Stimulated activated CD8-positive, alpha-beta memory T cell treated with anti-CD3 and anti-CD28 coated beads, Interleukin-12 subunit alpha, Interleukin-12 subunit beta, amount 100 ng/mL, for 24 hours (primary cell): Measurements from ENCODE around the gene PTPN9.
"Not testable (repeated sequence)": the region's sequence is repeated elsewhere in the genome, so short reads cannot be mapped to it uniquely, and the experiment has no call there.

ENCODE experiments used
- DNase-seq: peaks from one replicate; pipeline ENCODE4 v3.0.0-alpha.2; 2020; ENCODE audit errors: extremely low read depth

The PTPN9 gene

DNA sequence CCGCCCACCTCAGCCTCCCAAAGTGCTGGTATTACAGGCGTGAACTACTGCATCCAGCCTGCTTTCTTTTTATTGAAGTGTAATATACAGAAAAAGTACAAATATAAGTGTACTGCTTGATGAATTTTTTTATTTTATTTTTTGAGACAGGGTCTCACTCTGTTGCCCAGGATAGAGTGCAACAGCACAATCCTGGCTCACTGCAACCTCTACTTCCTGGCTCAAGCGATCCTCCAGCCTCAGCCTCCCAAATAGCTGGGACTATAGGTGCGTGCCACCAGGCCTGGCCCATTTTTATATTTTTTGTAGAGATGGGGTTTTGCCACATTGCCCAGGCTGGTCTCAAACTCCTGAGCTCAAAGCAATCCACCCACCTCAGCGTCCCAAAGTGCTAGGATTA, 3.8 kb upstream of the PTPN9 start:
- not testable (repeated sequence) for DNase-seq

DNA sequence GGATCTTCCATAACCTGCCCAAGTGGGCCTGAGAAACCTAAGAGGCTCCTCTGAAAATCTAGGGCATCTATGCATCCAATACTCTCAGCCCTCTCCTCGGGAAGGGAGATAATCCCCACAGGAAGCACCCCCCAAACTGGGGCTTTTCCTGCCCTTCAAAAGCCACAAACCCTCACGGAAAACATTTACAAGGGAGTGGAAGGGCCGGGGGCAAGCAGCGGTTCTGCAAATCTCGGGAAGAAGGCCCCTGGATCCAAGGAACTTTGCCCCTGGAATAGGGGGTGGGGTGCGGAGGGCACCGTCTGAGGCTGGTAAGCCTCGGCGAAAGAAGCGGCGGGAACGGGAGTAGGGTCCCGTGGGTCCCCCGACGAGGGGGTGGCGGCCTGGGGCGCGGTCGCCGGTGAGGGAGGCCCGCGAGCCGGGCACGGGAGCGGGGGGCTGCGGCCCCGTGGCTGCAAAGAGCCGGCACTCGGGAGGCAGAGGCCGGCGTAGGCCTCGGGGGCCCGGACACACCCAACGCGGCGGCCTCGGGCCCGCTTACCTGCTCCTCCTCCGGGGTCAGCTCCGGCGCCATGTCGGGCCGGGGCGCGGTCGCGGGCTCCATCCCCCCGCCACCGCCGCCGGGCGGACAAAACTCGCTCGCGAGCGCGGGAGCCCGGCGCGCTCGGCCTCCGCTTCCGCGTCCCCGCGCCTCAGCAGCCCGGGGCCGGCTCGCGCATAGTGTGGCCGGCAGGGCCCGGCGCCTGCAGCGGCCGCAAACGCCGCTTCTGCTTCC, 755 bp downstream of the PTPN9 start:
- DNase-seq, result no peak

DNA sequence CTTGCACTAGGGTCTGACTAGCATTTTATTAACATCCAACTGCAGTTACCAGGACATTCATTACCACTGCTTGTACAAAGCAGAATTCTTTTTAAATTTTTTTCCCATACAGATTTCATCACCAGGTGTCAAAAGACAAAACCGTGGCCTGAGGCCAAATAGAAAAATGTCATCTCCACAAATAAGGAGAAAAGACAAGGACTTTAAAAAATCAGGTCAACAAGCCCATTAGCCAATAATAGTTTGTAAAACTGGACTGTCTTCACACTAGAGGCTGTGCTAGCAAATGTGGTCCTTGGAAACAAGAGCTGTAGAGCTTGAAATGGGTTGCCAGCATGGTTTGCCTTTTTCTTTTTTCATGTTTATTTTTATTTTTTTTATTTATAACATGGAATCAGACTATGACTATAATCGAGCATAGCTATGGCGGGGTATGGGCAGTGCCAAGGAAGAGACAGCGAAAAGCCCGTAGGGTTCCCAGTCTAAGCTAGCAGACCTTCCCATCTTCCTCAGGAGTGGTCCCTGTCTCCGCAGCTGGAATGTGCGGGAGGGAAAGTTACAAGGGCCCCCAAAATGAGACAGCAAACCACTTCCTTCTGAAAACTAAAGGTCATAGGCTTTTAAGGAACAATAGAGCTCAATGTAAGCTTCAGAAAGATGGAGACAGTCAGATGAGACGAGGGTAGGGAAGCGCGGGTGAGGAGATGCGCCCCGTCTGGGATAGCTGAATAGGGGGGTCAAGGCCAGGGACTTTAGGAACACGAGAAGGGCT, 1.5 kb downstream of the PTPN9 start:
- no peak for DNase-seq

DNA sequence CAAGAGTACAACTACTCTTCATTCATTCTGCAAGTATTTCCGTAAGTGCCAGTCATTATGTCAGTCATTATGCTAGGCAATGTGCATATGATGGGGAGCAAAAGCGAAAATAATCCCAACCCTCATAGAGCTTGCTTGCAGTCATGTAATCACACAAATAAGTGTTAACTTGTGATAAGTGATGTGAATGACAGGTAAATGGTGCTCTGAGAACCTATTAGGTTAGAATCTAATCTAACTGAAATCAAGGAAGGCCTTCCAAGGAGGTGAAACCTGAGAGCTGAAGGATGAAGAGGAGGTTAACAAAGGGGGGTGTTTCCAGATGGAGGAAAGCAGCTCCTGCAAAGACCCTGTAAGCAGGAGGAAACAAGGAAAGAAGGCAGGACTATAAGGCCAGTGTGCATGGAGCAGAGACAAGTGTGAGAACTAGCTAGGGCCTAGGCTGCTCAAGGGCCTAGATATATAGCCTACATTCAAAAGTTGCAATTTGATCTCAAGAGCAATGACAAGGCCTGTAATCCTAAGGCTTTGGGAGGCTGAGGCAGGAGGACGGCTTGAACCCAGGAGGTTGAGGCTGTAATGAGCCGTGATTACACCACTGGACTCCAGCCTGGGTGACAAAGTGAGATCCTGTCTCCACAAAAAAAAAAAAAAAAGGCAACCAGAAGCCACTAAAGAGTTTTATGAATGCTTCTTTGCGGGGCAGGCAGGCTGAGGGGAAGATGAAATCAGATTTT, 5.3 kb downstream of the PTPN9 start:
- no peak for DNase-seq

DNA sequence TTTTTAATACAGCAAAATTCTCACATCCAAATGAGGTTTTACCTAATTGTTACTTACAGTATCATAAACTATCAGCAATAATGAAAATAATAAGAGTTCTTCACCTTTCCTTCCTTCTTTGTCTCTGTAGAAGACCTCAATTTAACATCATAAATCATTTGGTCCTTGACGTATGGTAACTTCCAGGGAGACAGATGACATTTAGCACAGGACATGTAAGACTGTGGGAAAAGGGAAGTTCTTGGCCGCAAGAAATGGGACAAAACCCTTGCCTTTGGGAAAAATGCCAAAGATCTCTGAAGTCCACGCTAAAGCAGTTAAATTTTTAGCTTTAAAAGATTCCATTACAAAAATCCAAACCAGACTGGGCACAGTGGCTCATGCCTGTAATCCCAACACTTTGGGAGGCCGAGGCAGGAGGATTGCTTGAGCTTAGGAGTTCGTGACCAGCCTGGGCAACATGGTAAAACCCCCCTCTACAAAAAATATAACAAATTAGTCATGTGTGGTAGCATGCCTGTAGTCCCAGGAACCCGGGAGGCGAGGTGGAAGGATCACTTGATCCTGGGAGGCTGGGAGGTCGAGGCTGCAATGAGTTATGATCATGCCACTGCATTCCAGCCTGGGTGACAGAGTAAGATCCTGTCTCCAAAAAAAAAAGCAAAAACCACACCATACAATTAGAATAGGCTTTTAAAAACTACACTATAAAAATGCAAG, 8.8 kb downstream of the PTPN9 start:
- no peak for DNase-seq

DNA sequence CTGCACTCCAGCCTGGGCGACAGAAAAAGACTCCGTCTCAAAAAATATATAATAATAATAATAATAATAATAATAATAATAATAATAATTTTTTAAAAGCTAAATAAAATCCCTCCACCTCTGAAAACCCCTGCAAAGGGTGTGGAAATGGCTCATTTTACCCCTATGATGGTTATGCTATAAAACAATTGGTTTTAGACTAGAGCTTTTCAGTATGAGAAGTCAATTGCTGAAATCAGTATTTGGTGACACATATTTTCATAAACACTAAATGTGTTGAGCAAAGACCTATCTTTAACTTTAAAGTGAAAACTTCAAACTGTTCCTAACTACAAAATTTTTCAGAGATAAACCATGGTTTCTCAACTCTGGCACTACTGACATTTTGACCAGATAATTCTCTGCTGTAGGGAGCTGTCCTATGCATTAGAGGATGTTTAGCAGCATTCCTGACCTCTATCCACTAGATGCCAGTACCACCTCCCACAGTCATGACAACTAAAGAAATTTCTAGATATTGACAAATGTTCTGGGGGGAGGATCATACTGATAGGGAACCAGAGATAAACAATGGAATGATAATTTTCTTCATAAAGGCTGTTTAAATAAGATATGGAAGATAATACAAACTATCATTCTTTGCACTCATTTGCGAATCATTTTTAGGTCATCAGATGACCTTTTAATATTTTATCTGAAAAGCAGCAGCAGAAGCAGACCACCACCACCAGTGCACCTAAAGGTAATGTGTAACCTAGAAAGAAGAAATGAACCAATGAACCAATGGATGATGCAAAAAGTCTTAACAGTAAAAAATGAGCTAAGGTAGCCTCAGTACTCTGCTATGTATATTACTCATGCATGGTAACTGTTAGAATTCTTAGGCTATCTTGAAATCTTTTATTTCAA, 13.8 kb downstream of the PTPN9 start:
- DNase-seq, result no peak

DNA sequence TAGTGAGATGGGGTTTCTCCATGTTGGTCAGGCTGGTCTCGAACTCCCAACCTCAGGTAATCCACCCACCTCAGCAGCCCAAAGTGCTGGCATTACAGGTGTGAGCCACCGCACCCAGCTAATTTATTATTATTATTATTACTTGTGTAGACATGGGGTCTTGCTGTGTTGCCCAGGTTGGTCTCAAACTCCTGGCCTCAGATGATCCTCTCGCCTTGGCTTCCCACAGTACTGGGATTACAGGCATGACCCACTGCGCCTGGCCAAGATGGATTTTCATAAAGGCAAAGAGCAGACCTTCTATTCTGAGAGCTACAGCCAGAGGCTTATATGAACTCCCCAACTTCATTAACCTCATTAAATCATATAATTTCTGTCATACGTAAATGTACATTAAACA, 17.2 kb downstream of the PTPN9 start:
- DNase-seq, result no peak

DNA sequence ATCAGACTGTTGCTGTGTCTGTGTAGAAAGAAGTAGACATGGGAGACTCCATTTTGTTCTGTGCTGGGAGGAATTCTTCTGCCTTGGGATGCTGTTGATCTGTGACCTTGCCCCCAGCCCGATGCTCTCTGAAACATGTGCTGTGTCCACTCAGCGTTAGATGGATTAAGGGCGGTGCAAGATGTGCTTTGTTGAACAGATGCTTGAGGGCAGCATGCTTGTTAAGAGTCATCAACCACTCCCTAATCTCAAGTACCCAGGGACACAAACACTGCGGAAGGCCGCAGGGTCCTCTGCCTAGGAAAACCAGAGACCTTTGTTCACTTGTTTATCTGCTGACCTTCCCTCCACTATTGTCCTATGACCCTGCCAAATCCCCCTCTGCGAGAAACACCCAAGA, 19.8 kb downstream of the PTPN9 start:
- DNase-seq, result not testable (repeated sequence)

DNA sequence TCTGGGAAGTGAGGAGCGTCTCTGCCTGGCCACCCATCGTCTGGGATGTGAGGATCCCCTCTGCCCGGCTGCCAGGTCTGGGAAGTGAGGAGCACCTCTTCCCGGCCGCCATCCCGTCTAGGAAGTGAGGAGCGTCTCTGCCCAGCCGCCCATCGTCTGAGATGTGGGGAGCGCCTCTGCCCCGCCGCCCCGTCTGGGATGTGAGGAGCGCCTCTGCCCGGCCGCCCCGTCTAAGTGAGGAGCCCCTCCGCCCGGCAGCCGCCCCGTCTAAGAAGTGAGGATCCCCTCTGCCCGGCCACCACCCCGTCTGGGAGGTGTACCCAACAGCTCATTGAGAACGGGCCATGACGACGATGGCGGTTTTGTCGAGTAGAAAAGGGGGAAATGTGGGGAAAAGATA, 20.2 kb downstream of the PTPN9 start:
- not testable (repeated sequence) for DNase-seq

DNA sequence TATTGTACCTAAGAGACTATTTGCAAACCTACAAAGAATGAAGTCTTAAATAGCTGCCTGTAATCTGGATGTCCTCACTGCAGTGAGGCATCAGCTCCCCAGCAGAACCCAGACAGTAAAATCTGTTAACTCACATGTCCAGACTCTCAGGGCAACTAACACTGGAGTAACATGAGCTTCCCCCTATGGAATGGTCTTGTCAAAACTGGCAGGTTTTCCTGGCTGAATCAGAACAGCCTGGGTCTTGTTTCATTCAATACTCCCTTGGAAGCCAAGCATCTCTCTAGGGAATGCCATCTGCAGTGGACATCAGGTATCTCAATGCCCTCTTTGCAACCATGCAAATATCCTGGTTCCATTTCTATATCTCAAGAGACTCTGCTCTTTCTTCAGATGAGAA, 24.4 kb downstream of the PTPN9 start:
- no peak for DNase-seq

DNA sequence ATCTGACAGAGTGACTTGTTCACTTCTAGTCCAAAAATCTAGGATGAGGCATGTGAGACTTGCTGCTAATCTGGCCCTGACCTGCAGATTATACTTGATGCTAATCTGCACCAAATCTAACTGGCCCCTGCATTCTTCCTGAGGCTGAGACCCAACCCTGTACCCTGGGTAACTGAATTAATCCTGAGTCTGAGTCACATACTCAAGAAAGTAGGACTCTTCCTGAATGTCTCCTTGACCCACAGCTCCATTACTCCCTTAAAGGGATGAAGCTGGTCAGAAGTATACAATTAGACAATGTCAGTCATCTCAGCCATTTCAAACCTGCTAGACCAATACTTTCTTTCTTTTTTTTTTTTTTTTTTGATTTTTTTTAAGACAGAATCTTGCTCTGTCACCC, 25.5 kb downstream of the PTPN9 start:
- DNase-seq, result no peak

DNA sequence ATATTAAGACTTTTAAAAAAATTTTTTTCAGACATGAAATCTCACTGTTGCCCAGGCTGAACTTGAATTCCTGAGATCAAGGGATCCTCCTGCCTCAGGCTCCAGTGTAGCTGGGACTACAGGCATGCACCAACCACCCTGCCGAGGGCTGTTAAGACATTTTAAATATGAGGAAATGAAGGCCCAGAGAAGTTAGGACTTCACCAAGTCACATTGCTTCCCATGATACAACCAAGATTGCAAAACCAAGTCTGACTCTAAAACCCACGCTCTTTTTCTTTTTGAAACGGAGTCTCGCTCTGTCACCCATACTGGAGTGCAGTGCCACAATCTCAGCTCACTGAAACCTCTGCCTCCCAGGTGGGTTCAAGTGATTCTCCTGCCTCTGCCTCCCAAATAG, 28.0 kb downstream of the PTPN9 start:
- no peak for DNase-seq

DNA sequence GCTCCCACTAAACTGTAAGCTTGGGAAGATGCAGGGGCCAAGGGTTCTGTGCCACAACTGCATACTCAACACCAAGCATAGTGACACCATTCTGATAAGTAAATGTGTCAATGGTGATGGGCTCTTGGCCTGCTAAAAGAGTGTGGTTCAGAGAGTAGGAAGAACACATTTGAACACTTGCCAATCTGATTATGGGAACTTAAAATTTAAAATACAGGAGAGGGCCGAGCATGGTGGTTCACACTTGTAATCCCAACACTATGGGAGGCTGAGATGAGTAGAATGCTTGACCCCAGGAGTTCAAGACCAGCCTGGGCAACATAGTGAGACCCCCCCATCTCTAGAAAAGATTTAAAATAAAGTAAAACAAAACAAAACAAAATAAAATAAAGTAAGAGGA, 34.1 kb downstream of the PTPN9 start:
- no peak for DNase-seq

DNA sequence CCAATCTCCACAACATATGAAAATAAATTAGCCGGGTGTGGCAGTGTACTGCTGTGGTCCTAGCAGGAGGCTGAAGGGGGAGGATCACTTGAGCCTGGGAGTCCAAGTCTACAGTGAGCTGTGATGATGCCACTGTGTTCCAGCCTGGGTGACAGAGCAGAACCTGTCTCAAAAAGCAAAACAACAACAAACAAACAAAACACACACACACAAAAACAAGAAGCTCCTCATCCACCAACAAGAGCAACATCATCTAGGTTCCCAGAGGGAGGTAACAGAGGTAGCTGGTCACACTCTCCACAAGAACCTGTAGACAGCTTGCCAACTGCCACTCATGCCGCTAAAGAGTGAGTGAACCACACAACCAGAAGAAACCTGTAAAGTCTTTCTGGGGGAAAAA, 34.8 kb downstream of the PTPN9 start:
- no peak for DNase-seq

DNA sequence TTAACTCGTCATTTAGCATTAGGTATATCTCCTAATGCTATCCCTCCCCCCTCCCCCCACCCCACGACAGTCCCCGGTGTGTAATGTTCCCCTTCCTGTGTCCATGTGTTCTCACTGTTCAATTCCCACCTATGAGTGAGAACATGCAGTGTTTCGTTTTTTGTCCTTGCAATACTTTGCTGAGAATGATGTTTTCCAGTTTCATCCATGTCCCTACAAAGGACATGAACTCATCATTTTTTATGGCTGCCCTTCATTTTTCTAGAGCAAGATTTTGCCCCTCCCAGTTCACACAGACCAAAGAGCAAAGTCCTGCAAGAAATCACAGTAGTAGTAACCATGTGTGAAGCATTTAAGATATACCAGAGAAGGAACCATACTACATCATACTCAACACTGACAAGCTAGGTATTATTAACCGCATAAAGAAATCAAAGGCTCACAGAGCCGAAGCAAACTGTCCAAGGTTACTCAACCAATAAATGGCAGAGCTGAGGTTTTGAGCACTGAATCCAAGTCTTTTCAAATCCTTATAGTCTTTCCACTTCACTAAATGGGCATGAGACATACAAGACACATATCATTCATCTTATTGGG, 36.1 kb downstream of the PTPN9 start:
- DNase-seq, result not testable (repeated sequence)

DNA sequence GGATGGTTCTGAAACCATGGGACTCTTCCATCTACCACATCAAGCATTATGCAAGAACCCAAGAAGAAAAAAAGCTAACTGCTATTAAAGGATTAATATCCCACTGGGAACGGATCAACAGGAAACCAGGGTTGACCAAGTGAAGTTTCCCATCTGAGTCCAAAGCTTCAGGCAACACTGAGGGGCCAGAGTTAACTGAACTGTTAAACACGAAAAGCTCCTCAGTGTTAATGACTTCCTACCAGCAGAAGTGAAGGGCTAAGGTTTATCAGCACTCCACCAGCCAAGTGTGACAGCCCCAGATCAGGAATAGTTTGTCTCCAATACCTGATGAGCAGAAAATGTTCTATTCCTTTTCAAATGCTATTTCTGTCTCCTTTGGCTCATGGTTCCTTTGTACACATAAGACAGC, 36.7 kb downstream of the PTPN9 start:
- DNase-seq, result no peak

DNA sequence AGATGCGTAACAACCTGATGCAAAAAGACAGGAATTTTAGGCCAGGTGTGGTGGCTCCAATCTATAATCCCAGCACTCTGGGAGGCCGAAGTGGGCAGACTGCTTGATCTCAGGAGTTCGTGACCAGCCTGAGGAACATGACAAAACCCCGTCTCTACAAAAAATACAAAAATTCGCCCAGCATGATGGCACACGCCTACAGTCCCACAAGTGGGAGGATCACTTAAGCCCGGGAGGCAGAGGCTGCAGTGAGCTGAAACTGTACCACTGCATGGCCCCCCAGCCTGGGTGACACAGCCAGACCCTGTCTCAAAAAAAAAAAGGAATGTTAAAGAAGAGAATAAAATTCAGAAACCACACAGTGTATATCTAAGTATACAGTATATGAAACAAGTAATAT, 40.7 kb downstream of the PTPN9 start:
- DNase-seq, result no peak

DNA sequence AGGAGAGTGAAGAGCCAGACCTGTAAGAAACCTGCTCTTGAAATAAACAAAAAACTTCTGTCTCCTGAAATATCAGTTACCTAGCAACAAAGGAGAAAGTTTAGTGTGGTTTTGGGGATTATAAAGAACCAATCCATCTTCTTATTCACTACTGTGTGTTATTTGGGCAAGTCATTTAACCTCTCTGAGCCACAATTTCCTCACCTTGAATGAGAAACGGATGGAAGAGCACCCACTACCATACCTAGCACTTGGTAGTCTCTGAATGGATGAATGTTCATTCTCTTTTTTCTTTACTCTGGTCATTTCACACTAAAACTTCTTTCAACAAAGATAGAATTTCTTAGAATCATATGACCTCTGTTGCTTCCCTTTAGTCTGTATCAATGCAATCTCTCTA, 45.2 kb downstream of the PTPN9 start:
- DNase-seq, result no peak

DNA sequence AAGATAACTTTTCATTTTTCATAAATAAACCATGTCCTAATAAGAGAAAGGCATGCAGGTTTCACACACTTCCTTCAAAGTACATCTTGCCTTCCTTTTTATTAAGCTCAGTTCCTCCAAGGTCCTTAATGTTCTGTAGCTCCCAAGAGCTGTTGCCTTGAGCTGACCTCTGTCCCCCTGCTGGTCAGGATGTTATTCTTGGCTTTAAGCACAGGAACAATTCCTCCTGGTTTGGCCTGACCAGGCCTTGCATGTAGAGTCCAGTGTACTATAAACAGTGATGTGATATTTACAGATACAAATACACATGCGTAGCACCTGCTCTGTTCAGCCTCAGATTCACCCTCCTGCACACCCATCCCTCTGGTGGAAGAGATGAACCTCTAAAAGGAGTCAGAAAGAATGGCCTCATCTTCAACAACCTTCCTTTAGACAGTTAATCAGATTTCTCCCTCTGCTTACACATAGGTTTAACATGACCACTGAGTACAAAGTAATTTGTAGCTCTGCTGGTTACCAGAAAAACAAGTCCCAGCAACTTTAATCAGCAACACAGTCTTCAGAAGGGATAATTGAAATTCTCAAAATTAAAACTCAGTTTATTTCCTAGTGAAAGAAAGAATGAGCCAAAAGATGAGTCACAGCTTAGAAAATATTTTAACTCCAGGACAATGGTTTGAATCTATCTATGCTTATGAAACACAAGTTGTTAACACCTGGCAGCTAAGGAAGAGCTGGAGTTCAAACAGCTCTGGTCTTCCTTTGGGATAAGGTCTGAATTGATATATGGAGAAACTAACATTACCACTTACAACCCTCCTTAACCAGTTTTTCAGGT, 46.5 kb downstream of the PTPN9 start:
- DNase-seq, result no peak

DNA sequence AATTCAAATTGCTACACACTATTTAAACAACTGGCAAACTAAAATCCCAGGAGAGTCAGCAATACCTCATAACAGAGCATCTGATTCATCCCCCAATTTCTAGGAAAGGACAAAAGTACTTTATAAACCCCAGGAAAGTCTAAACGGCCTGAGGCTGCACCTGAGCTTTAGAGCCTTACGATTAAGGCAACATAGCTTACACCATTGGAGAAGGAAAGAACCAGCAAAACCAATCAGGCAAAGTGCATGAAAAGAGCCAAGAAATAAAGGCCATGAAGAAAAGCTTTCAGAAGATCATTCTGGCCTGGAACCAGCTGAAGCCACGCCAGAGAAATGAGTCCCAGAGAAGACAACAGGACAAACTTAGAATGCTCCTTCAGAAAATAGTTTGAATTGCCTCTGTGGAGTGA, 48.1 kb downstream of the PTPN9 start:
- DNase-seq, result no peak
